Ovary (tissue), 9 donors: ENCODE measurements around the gene TECPR2. TPM values are rescaled to one million over a fixed set of nuclear protein-coding genes. Genes with fewer than 3 reads are reported as not detected.

ENCODE experiments used
- DNase-seq, 5 donors: peaks; one replicate each; pipeline ENCODE4 v3.0.0-alpha.2; 2019 to 2020
- H3K27ac ChIP-seq, 2 donors: fragments of 200-600 bp; one replicate each; pipeline versions ENCODE4 v1.5.1 to v1.8.0; 2019 to 2022
- H3K27me3 ChIP-seq: fragments of 200-600 bp; one replicate; pipeline ENCODE4 v1.8.0; 2022
- H3K36me3 ChIP-seq: fragments of 200-600 bp; sonication (generic); one replicate; pipeline ENCODE4 v1.5.1; 2019
- H3K4me1 ChIP-seq: one replicate; pipeline ENCODE4 v1.8.1; 2013; ENCODE audit warnings: mild to moderate bottlenecking, moderate library complexity; ENCODE audit not compliant: insufficient read depth
- H3K4me3 ChIP-seq: fragments of 200-600 bp; sonication (generic); one replicate; pipeline ENCODE4 v1.5.1; 2017
- H3K9me3 ChIP-seq, 2 donors: fragments of 200-600 bp in 1 of 2; sonication (generic) in 1 of 2; one replicate each; pipeline versions ENCODE4 v1.5.1 to v1.8.1; 2013 to 2019; ENCODE audit warnings: mild to moderate bottlenecking in 1 of 2, moderate library complexity in 1 of 2
- CTCF ChIP-seq, 3 donors: fragments of 450-650 bp in 2 of 3; fragments of 200-600 bp in 1 of 3; IDR thresholded peaks; one replicate each; pipeline versions ENCODE4 v1.5.1 to v1.8.0; 2016 to 2022; ENCODE audit warnings: antibody characterized with exemption in 3 of 3, mild to moderate bottlenecking in 1 of 3
- EP300 ChIP-seq: sonication (generic); formaldehyde crosslinking; IDR thresholded peaks from one replicate; pipeline ENCODE4 v1.6.1; 2017; ENCODE audit warnings: antibody characterized with exemption
- POLR2A ChIP-seq: fragments of 450-650 bp; IDR thresholded peaks from one replicate; pipeline ENCODE4 v1.6.1; 2017; ENCODE audit warnings: antibody characterized with exemption, mild to moderate bottlenecking, moderate library complexity
- WGBS, 3 donors: extraction: QIAGEN DNeasy Blood & Tissue Kit in 1 of 3; methylation state at CpG; one replicate each; pipeline versions ENCODE4 v1.1.5 to v1.1.7; 2013 to 2017; 5-methylcytosine and 5-hydroxymethylcytosine counted together
- intact Hi-C, 4 donors: fragments of 100-400 bp; cut with DNase I; formaldehyde crosslinking; loops; one replicate each; pipeline versions ENCODE4 v1.11.0 to v1.15.1; 2022 to 2023
- polyA plus RNA-seq, 2 donors: library from polyadenylated mRNA; stranded (reverse); fragments of 200-250 nt in 1 of 2; fragments of 350-450 nt in 1 of 2; fragmentation: Illumina TruSeq in 1 of 2; extraction: RNeasy Lipid Tissue Mini Kit (QIAGEN cat#74804) in 1 of 2; gene quantifications; one replicate each; pipeline ENCODE4 v1.2.3, GENCODE V29; 2013 to 2014
- total RNA-seq, 7 donors: library from RNA; depleted of rRNA in 2 of 7; stranded (reverse); fragments of >200 nt in 2 of 7; fragmentation: NEBNext Ultra II Directional in 3 of 7; extraction: Animal tissue kit (Norgen Biotek cat#: 25700) in 3 of 7; gene quantifications; one replicate each; pipeline versions ENCODE4 v1.1.0 to v1.2.4, GENCODE V29; 2016 to 2023
- donor health status: DM: no; HTN: no; CAD: no; lungs with moderate emphysema.
- donor health status: DM: no; HTN: no; CAD: no.
- donor health status: Bipolar disorder and iron deficiency.
- donor health status: DM: yes; HTN: yes; CAD: no.
- donor health status: DM: no; HTN: no; CAD: no.
- donor health status: DM: yes; HTN: yes; CAD: no.

The TECPR2 gene
- total and polyA plus RNA-seq, 9 donors: 8.6 to 29.3 (median 25.8) TPM

GRCh38 chr14:102495491-102496330 lies 133.0 kb downstream of the TECPR2 start:
- Histone ChIP-seq H3K9me3 (no peaks in the 10 kb centered on the region), H3K4me1 (peaks cover 2% of the 10 kb centered on the region), H3K4me3 (no peak overlapping the region), H3K27me3 (no peaks in the 10 kb centered on the region), H3K36me3 (no peaks in the 10 kb centered on the region), H3K27ac (no peak overlapping the region)
- DNase-seq: no peak
- intact Hi-C loops: no loop called here
- TF ChIP-seq POLR2A (no peak), EP300 (no peak), CTCF (IDR thresholded peaks at IDR 0.05) (no peak)
- 93 to 97% (median 95%) methylated on average over 24 to 26 of the region's 26 CpGs for WGBS, 3 donors

GRCh38 chr14:102496331-102496691 lies 133.6 kb downstream of the TECPR2 start:
- TF ChIP-seq POLR2A (no peak), CTCF (IDR thresholded peaks at IDR 0.05) (no peak), EP300 (no peak)
- 92 to 97% (median 96%) methylated on average over 11 of the region's 11 CpGs for WGBS, 3 donors
- no peaks in the 10 kb centered on the region for H3K36me3 ChIP-seq

GRCh38 chr14:102496958-102497744 lies 134.4 kb downstream of the TECPR2 start:
- 92 to 95% (median 93%) methylated on average over 42 of the region's 42 CpGs for WGBS, 3 donors
- H3K27ac ChIP-seq: no peak overlapping the region
- intact Hi-C loops: no loop called here
- TF ChIP-seq EP300: no peak
- no peak for TF ChIP-seq POLR2A
- TF ChIP-seq CTCF (IDR thresholded peaks at IDR 0.05): no peak
- no peak overlapping the region for H3K4me3 ChIP-seq
- H3K36me3 ChIP-seq: no peaks in the 10 kb centered on the region
- no peak for DNase-seq
- H3K27me3 ChIP-seq: no peaks in the 10 kb centered on the region
- no peaks in the 10 kb centered on the region for H3K9me3 ChIP-seq
- peaks cover 6% of the 10 kb centered on the region for H3K4me1 ChIP-seq

More at GRCh38 chr14:102496331-102496691, 133.6 kb downstream of the TECPR2 start:
- no peak for DNase-seq
- intact Hi-C loops: no loop called here
- Histone ChIP-seq H3K27ac (no peak overlapping the region), H3K9me3 (no peaks in the 10 kb centered on the region), H3K27me3 (no peaks in the 10 kb centered on the region), H3K4me1 (peaks cover 2% of the 10 kb centered on the region), H3K4me3 (no peak overlapping the region)

GRCh38 chr14:102497998-102498677 lies 135.4 kb downstream of the TECPR2 start:
- DNase-seq: no peak
- Histone ChIP-seq H3K36me3 (no peaks in the 10 kb centered on the region), H3K4me3 (no peak overlapping the region), H3K27ac (no peak overlapping the region), H3K9me3 (no peaks in the 10 kb centered on the region), H3K4me1 (peaks cover 5% of the 10 kb centered on the region), H3K27me3 (no peaks in the 10 kb centered on the region)
- TF ChIP-seq CTCF (IDR thresholded peaks at IDR 0.05) (no peak), POLR2A (no peak), EP300 (no peak)
- intact Hi-C loops: no loop called here
- WGBS, 3 donors: 77 to 82% (median 81%) methylated on average over 28 to 30 of the region's 30 CpGs
